Fibroblast of lung (primary cell): ENCODE data around the gene FNDC5.
"Not testable (repeated sequence)": the region's sequence is repeated elsewhere in the genome, so short reads cannot be mapped to it uniquely, and the experiment has no call there.

Experiments used
- CTCF ChIP-seq, 2 donors: IDR thresholded peaks in 1 of 2; conservative IDR thresholded peaks in 1 of 2; 1 replicate in 1 of 2; 2 replicates in 1 of 2; pipeline ENCODE4 v1.5.1; 2011 to 2012; ENCODE audit warnings: low read length in 2 of 2, control low read depth in 1 of 2, inconsistent platforms in 1 of 2, low read depth in 1 of 2, mild to moderate bottlenecking in 1 of 2
- EZH2 ChIP-seq: IDR thresholded peaks from 2 replicates; pipeline ENCODE4 v1.5.1; 2012; ENCODE audit warnings: low read length, control low read depth, mild to moderate bottlenecking; ENCODE audit errors: missing control alignments

- not testable (repeated sequence) for TF ChIP-seq CTCF (conservative IDR thresholded peaks at IDR 0.05 in 1 of 2, IDR thresholded peaks at IDR 0.05 in 1 of 2; ENCODE audit: low read depth in 1 of 2, low read length in 2 of 2); EZH2
These were observed 34.9 kb upstream of the FNDC5 start for GRCh38 chr1:32905588-32905987.
